ENCODE measurements around the gene DUSP6. TPM values are rescaled to one million over a fixed set of nuclear protein-coding genes. Genes with fewer than 3 reads are reported as not detected.
A peak's percentile ranks its signal among the peaks of the same experiment; 100 is the strongest.

Gene DUSP6
- total and polyA plus RNA-seq, 2 of the 13 experiments (the other 11 are each of a cell fraction or from before 2014, with no cell fraction given) = 40.9 to 161 TPM

DNA sequence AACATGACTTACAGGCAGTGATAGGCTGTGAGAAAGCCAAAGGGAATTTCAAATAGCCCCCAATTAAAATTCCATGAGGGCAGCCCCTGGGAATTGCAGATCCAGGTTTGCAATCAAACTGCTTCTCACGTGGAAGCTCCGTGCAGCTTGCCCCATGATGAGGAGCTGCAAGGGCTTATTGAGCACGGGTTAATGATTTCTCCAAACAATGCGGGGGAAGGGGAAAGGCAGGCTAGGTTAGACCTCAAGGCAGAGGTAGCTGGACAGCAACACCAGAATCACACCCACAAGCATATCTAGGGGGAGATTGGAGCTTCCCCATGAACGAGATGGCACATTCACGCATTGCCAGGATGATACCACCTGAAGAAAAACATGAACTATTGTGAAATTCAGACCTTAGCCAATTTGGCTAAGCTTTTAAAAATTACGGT is 5.0 kb upstream of the DUSP6 start (continued):
- no peak for TF ChIP-seq PRPF4 (IDR thresholded peaks at IDR 0.05; ENCODE audit: low read depth, low read length, poor library complexity, severe bottlenecking)
- peak; percentile 67 for TF ChIP-seq TEAD3 (CRISPR knock-in tag; optimal IDR thresholded peaks at IDR 0.05; ENCODE audit: borderline replicate concordance)
- TF ChIP-seq MAFK (conservative IDR thresholded peaks at IDR 0.05 in 1 of 2, IDR thresholded peaks at IDR 0.05 in 1 of 2; ENCODE audit: low read length in 2 of 2) = no peak
- TF ChIP-seq, protein P1, sequence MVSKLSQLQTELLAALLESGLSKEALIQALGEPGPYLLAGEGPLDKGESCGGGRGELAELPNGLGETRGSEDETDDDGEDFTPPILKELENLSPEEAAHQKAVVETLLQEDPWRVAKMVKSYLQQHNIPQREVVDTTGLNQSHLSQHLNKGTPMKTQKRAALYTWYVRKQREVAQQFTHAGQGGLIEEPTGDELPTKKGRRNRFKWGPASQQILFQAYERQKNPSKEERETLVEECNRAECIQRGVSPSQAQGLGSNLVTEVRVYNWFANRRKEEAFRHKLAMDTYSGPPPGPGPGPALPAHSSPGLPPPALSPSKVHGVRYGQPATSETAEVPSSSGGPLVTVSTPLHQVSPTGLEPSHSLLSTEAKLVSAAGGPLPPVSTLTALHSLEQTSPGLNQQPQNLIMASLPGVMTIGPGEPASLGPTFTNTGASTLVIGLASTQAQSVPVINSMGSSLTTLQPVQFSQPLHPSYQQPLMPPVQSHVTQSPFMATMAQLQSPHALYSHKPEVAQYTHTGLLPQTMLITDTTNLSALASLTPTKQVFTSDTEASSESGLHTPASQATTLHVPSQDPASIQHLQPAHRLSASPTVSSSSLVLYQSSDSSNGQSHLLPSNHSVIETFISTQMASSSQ (IDR thresholded peaks at IDR 0.05; ENCODE audit: low read depth) = peak; percentile 80
- TF ChIP-seq, protein P1 (CRISPR knock-in tag; IDR thresholded peaks at IDR 0.05; ENCODE audit: borderline replicate concordance) = peak; percentile 82
- TF ChIP-seq ZNF7 (CRISPR knock-in tag; IDR thresholded peaks at IDR 0.05) = no peak
- peak; percentile 76 for TF ChIP-seq HOXA3 (CRISPR knock-in tag; IDR thresholded peaks at IDR 0.05)
- TF ChIP-seq, protein P2, sequence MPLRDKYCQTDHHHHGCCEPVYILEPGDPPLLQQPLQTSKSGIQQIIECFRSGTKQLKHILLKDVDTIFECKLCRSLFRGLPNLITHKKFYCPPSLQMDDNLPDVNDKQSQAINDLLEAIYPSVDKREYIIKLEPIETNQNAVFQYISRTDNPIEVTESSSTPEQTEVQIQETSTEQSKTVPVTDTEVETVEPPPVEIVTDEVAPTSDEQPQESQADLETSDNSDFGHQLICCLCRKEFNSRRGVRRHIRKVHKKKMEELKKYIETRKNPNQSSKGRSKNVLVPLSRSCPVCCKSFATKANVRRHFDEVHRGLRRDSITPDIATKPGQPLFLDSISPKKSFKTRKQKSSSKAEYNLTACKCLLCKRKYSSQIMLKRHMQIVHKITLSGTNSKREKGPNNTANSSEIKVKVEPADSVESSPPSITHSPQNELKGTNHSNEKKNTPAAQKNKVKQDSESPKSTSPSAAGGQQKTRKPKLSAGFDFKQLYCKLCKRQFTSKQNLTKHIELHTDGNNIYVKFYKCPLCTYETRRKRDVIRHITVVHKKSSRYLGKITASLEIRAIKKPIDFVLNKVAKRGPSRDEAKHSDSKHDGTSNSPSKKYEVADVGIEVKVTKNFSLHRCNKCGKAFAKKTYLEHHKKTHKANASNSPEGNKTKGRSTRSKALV (CRISPR knock-in tag; IDR thresholded peaks at IDR 0.05) = 0 out of 2 replicates have a peak, but pooled peaks have one; percentile 41
- TF ChIP-seq, protein P3, sequence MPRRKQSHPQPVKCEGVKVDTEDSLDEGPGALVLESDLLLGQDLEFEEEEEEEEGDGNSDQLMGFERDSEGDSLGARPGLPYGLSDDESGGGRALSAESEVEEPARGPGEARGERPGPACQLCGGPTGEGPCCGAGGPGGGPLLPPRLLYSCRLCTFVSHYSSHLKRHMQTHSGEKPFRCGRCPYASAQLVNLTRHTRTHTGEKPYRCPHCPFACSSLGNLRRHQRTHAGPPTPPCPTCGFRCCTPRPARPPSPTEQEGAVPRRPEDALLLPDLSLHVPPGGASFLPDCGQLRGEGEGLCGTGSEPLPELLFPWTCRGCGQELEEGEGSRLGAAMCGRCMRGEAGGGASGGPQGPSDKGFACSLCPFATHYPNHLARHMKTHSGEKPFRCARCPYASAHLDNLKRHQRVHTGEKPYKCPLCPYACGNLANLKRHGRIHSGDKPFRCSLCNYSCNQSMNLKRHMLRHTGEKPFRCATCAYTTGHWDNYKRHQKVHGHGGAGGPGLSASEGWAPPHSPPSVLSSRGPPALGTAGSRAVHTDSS (CRISPR knock-in tag; conservative IDR thresholded peaks at IDR 0.05) = no peak
- peak; percentile 40; the same call in 1 of the 2 replicates for TF ChIP-seq POGZ (CRISPR knock-in tag; IDR thresholded peaks at IDR 0.05)
- TF ChIP-seq, protein P4, sequence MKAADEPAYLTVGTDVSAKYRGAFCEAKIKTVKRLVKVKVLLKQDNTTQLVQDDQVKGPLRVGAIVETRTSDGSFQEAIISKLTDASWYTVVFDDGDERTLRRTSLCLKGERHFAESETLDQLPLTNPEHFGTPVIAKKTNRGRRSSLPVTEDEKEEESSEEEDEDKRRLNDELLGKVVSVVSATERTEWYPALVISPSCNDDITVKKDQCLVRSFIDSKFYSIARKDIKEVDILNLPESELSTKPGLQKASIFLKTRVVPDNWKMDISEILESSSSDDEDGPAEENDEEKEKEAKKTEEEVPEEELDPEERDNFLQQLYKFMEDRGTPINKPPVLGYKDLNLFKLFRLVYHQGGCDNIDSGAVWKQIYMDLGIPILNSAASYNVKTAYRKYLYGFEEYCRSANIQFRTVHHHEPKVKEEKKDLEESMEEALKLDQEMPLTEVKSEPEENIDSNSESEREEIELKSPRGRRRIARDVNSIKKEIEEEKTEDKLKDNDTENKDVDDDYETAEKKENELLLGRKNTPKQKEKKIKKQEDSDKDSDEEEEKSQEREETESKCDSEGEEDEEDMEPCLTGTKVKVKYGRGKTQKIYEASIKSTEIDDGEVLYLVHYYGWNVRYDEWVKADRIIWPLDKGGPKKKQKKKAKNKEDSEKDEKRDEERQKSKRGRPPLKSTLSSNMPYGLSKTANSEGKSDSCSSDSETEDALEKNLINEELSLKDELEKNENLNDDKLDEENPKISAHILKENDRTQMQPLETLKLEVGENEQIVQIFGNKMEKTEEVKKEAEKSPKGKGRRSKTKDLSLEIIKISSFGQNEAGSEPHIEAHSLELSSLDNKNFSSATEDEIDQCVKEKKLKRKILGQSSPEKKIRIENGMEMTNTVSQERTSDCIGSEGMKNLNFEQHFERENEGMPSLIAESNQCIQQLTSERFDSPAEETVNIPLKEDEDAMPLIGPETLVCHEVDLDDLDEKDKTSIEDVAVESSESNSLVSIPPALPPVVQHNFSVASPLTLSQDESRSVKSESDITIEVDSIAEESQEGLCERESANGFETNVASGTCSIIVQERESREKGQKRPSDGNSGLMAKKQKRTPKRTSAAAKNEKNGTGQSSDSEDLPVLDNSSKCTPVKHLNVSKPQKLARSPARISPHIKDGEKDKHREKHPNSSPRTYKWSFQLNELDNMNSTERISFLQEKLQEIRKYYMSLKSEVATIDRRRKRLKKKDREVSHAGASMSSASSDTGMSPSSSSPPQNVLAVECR (CRISPR knock-in tag; IDR thresholded peaks at IDR 0.05; ENCODE audit: borderline replicate concordance) = peak; percentile 30; the same call in 1 of the 2 replicates
- TF ChIP-seq, protein P5, sequence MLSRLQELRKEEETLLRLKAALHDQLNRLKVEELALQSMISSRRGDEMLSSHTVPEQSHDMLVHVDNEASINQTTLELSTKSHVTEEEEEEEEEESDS (CRISPR knock-in tag; IDR thresholded peaks at IDR 0.05; ENCODE audit: borderline replicate concordance) = 0 out of 2 replicates have a peak, but pooled peaks have one; percentile 46
- TF ChIP-seq NAIF1 (CRISPR knock-in tag; IDR thresholded peaks at IDR 0.05; ENCODE audit: borderline replicate concordance) = no peak
- no peak for TF ChIP-seq RNF2 (conservative IDR thresholded peaks at IDR 0.05; ENCODE audit: low read depth)
- TF ChIP-seq NFATC3 (CRISPR knock-in tag; IDR thresholded peaks at IDR 0.05) = no peak
- TF ChIP-seq ATF7-NPFF (CRISPR knock-in tag; IDR thresholded peaks at IDR 0.05; ENCODE audit: low read depth) = 0 out of 2 replicates have a peak, but pooled peaks have one; percentile 28
- TF ChIP-seq, protein P6, sequence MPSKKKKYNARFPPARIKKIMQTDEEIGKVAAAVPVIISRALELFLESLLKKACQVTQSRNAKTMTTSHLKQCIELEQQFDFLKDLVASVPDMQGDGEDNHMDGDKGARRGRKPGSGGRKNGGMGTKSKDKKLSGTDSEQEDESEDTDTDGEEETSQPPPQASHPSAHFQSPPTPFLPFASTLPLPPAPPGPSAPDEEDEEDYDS (CRISPR knock-in tag; IDR thresholded peaks at IDR 0.05) = peak; percentile 40; the same call in 1 of the 2 replicates
